ELR (cell line): ENCODE data around the gene MYCBP2.
"Not testable (repeated sequence)": the region's sequence is repeated elsewhere in the genome, so short reads cannot be mapped to it uniquely, and the experiment has no call there.

ENCODE experiments used
- DNase-seq: peaks from one replicate; pipeline ENCODE4 v3.0.0-alpha.2; 2015; ENCODE audit warnings: low read depth

The MYCBP2 gene

DNA sequence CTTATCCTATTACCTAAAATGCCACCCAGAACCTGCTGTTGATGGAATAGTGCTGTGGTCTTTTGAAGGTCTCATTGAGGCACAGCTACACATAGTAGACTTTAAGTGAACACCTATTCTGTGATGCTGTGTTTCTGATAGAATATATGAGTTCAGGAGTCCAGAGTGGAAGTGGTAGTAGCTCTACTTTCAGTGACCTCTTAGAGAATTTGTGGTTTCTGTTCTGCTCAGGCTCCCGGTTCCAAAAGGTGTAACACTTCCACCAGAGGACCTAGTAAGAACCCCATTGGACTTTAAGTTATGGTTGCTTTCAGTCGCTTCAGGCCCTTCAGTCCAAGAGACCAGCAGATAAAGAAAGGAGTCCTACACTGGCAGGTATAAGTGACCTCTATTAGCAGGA, 11.4 kb upstream of the MYCBP2 start:
- no peak for DNase-seq

DNA sequence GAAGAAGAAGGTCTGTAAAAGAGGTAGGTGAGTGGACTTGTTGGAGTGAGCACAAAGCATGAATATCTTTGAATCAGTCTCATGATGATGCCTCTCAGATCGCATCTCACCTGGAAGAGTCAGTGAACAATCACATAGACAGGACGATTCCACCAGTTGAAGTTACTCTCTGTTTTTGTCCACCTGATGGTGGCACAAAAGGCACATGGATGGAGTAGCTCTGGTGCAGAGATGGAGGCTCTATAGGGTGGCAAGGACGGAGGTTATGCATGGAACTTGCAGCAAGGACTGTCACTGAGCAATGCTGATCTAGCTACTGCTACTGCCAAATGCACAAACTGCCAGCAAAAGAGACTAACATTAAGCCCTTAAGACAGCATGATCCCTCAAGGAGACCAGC, 10.3 kb upstream of the MYCBP2 start:
- no peak for DNase-seq

DNA sequence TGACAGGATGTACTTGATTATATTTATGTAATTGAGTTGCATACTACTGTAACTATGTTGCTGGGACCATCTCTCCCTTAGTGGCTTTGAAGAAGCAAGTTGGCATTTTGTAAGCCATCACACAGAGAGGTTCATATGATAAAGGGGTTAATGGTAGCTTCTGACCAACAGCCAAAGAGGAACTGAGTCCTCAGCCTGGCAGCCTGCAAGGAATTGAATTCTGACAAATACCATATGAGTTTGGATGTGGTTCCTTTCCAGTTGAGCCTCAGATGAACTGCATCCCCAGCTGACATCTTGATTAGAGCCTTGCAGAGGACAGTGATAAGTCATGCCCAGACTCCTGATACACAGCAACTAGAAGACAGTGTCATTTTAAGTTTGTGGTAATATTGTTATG, 8.6 kb upstream of the MYCBP2 start:
- DNase-seq: no peak

DNA sequence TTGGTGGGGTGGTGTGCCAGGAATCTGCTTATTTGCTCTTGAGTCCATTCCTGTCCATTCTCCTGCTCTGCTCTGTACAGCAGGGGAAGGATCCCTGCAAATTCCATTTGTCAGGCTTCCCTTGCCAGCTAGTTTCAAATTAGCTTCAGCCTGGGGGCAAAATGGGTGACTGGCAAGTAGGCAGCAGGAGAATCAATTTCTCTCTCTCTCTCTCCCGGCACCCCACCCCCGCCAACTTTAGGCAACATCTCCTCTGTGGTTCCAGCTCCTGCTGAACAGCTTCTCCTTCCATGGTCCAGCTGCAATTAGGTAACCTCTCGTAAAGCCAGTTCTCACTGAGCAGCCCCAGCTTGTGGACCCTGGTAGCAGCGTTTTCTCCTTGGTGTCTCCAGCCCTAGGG, 6.7 kb upstream of the MYCBP2 start:
- no peak for DNase-seq

DNA sequence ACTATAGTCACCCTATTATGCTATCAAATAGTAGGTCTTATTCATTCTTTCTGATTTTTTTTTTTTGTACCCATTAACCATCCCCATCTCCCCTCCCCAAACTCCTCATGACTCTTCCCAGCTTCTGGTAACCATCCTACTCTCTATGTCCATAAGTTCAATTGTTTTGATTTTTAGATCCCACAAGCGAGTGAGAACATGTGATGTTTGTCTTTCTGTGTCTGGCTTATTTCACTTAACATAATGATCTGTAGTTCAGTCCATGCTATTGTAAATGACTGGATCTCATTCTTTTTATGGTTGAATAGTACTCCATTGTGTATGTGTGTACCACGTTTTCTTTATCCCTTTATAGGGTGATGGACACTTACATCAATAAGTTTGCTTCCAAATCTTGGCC, 4.5 kb upstream of the MYCBP2 start:
- no peak for DNase-seq

DNA sequence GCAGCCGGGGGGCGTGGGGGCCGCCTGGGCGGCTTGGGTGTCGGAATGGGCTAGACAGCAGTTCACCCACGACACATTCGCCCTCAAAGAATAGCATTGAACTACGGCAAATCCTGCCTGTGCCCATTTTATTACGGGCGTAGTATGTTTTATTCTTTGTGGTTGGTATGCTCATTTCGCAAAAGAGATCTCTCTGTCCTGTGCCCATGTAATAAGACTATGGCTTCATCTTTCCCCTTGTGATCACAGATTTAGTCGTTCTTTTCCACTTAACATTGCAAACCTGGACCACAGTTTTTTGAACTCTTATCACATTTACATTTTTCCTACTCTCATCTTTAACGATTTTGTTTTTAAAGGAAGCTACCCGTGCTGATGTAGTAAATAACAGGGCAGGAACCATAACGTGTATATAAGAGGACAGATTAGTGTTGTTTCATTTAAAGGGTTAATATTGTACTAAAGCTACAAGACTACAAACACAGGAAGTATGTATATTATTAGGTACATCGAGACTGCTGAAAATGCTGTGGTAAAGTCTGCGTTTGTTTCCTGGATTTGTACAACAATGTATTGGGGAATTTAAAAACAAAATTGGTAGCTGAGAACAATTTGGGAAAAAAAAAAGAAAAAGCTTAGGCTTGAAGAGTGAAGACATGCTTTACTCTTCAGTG, 3.2 kb upstream of the MYCBP2 start:
- DNase-seq: peak; percentile 5

DNA sequence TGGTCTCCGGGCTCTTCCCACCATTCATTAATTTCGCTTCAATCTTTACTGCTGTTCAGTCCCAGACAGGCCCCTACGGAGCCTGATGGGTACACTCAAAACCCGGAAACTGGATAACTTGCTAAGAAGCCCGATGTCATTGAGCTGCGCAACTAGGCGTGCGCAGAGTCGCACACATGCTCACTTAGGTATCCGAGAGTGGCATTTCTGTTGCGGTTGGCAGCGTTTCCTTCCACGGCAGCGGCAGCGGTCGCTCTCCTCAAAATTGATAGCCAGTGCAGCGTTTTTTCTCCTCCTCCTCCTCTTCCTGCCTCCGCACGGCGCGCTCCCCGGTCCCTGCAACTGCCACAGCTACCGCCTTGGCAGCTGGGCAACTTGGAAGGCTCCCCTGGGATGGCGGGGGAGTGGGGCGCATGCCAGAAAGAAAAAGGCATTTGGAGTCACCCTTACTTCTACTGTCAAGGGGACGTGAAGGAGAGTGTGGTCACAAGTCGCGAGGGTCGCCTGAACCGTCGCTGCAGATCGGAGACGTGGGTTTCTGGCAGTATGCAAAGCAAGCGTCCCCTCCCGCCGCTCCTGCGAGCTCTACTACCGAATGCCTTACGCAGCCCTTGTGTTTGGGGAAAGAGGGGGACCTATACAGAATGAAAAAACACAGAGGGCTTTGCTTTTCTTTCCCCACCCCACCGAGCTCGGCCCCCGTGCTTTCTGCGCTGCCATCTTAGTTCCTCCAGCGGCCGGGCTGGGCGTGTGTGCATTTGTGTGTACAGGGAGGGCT, 2.4 kb upstream of the MYCBP2 start:
- DNase-seq: peak; percentile 97

DNA sequence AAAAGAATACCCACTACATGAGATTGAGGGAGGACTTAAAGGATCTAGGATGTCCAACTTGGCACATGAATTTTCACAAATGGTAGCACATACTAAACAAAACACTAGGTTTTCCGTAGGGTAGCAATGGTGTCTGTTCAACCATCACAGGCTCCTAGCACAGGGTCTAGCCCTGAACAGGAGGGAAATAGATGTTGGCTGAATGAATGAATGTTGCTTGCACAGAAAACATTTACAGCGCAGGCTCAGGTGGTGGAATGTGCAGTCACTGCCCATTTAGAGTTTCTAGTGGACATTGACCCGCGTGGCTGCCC, 1.9 kb upstream of the MYCBP2 start:
- DNase-seq: no peak

DNA sequence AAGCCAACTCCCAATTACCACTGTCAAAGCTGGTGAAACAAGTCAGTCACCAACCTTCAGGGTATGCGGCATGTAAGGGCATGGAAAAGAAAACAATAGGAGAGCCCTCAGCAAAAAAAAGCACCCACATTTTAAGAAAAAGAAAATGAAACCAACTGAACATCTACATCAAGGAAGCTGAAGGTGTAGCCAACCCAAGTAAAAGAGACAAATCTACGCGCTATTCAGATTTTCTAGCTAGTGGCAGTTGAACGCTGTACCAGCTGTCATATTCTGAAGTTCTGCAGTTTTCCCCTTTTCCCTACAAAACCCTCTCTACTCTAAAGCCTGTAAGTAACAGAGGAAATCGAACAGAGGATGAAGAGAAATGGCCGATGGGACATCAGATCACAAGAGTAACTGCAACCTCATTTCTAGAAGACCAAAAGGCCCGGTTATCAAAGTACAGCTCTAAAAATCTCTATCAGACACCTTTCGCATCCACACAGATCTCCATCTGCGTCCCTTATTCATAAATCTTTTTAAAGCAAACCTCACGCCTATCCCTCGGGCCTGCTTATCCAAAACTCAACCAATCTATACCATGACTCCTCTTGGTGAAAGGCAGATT, 1.4 kb downstream of the MYCBP2 start:
- peak; percentile 30 for DNase-seq

DNA sequence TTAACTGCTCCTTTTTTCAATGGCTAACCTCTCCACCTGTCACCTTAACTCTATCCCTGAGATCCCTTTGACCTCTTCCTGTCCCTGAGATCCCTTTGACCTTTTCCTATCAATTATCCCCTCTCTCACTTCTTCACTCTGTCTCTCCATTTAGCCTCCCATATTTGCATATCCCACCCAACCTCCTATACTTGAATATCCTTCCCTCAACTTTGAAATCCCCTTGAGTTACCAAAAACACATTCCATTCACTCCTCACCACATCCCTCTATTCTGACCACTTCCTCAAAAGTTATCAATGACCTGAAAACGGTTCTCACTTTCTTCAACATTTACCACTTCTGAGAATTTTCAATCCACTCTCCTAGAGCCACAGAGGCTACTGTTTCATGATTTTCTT, 3.0 kb downstream of the MYCBP2 start:
- DNase-seq: no peak

DNA sequence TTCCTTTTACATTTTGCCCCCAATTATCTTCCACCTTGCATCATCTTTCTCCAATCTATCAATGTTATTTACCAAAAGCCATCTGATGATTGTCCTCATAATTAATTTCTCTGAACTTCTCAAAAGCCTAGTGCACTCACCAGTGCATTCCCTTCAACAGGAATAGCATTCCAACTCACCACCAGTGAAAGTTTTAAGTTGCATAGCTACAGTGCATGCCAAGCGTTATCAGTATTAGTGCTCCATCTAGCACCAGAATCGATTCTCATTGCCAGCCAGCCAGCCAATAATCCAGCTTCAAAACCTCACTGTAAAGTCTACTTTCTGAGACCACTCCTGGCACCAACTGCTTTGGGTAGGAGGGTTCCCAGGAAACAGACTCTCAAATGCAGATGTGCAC, 7.4 kb downstream of the MYCBP2 start:
- no peak for DNase-seq

DNA sequence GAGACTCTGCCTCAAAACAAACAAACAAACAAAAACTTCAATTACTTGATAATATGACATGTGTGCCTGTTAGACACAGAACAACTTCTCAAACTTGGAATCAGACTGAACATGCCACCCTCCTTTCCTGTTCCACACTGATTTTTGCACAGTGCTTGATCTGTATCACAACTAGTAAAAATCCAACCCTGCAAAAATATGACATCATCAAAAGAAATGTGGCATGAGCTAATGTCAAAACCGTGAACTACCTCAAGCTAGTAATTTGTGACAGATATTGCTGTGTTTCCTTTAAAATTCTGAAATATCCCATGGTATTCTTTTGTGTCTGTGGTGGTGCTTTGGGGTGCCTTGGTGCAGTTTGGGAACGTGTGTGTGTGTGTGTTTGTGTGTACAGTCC, 8.2 kb downstream of the MYCBP2 start:
- no peak for DNase-seq

DNA sequence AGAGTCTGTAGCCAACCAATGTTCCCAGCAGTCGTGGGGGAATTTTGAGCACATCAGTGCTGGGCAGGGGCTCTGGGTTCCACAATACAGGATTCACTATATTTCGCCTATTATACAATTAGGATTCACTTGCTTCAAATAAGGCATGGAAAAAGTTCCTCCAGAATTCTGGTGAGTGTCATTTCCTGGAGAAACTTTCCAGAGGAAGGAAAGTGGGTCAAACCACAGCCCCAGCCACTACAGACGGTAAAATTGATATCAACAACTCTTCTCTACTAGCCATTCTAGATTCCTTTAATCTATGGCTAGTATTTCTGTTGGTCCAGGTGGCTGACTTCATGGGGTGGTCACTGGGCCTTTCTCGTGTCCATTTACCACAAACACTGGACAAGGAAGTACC, 10.5 kb downstream of the MYCBP2 start:
- no peak for DNase-seq

DNA sequence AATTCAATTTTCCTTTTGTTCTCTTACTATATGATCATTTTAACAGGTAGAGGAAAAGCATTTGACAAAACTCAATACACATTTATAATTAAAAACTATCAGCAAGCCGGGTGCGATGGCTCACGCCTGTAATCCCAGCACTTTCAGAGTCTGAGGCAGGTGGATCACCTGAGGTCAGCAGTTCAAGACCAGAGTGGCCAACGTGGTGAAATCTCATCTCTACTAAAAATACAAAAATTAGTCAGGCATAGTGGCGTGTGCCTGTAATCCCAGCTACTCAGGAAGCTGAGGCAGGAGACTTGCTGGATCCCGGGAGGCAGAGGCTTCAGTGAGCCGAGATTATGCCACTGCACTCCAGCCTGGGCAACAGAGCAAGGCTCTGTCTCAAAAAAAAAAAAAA, 11.4 kb downstream of the MYCBP2 start:
- not testable (repeated sequence) for DNase-seq

DNA sequence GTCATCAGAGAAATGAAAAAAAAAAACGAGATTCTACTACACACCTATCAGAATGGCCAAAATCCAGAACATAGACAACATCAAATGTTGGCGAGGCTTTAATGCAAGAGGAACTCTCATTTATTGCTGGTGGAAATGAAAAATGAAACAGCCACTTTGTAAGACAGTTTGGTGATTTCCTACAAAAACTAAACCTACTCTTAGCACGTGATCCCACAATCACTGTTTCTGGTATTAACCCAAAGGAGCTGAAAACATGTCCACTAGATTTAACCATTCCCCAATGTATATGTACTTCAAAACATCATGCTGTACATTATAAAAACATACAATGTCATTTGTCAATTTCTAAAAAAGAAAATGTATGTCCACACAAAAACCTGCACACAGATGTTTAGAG, 13.0 kb downstream of the MYCBP2 start:
- no peak for DNase-seq

DNA sequence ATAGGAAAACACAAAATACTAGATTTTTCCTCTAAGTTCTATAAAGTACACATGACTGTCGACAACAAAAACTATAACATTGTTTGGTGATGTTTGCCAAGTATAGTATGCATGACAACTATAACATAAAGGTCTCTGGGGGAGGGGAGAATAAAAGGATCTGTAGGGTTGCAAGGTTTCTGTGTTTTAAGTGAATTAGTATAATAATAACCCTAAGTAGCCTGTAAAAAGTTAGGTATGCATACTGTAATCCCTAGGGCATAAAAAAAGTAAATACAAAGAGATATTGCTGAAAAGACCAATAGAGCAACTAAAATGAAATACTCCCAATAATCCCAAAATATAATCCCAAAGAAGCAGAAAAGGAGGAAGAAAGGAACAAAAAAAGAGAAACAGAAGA, 14.6 kb downstream of the MYCBP2 start:
- no peak for DNase-seq

DNA sequence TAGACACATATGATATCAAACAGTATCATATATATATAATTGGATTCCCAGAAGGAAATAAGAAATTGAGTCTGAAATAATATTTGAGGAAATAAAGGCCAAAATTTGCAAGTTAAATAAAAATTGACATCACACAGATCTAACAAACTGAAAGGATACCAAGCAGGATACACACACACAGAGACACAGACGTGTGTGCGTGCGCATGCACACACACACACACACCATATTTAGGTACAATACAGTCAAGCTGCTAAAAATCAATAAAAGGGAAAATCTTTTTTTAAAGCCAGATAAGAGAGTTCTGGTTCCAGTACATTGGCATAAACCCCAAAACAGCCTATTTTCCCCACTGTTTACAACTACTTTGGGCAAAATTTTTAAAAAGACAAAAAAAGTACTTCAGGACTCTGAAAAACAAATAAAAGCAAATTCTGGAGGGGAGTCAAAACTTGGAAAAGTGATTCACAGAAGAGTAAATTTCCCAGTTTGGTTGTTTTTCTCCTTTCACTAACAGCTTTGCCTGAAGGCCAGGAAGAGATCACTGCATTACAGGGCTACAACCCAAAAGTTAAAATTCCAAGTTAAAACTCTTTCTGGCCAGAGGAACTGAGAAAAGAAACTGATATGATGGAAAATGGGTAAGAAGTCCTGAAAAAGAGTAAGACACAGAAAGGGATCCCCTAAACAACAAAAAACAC, 16.2 kb downstream of the MYCBP2 start:
- no peak for DNase-seq

DNA sequence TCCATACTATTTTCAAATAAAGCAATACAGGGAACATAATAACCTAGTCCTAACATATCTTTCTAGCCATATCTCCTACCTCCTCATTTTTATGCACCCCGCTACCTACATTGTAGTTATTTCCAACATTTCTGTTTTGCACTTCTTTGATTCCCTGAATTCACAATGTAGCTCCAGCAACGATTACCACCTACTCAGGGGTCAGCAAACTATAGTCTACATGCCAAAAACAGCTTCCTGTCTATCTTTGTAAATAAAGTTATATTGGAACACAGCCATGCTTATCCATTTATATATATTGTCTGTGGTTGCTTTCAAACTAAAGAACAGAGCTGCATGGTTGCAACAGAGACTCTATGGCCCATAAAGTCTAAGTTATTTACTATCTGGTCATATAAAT, 16.7 kb downstream of the MYCBP2 start:
- no peak for DNase-seq

DNA sequence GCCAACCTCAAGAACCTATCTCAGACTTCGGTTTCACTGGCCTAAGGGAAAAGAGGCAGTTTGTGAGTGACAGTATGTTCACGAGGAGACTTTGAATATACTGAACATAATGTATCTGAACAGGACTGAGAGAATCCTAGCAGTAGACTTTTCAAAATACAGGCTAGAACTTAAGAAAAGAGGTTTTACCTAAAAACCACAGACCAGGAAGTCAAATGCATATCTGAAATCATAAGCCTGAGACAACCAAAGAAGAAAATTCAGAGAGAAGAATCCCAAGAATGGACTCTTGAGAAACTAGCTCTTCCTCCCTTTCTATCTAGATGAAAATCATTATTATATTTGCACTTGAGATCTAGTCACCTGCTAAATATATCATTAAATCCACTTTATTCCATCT, 17.6 kb downstream of the MYCBP2 start:
- no peak for DNase-seq

DNA sequence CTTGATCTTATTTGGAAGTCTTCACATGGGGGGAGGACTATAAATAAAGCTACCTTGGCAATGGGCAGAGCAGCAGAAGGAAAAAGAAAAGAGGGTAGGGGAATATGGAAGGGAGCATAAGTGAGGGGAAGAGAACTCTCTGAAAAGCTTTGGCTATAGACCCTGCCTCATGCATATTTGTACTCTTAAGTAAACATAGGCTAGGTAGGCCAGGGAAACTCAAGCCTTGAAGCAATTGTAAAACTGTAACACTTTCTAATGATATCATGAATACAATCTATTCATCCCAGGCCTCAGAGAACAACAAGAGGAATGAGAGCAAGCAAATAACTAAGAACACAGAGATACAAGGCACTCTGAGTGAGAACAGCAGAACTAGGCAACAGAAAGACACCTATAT, 20.4 kb downstream of the MYCBP2 start:
- DNase-seq: no peak

DNA sequence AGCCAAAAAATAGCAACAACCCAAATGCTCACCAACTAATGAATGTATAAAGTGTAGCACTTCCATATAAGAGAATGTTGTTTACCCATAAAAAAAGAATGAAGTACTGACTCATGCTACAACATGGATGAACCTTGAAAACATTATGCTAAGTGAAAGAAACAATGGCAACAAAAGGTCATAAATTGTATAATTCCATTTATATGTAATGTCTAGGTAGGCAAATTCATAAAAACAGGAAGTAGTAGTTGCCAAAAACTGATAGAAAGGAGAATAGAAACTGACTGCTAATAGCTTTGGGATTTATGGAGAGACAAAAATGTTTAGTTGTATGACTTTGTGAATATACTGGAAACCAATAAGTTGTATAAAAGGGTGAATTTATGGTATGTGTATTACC, 21.6 kb downstream of the MYCBP2 start:
- DNase-seq: peak; percentile 24

DNA sequence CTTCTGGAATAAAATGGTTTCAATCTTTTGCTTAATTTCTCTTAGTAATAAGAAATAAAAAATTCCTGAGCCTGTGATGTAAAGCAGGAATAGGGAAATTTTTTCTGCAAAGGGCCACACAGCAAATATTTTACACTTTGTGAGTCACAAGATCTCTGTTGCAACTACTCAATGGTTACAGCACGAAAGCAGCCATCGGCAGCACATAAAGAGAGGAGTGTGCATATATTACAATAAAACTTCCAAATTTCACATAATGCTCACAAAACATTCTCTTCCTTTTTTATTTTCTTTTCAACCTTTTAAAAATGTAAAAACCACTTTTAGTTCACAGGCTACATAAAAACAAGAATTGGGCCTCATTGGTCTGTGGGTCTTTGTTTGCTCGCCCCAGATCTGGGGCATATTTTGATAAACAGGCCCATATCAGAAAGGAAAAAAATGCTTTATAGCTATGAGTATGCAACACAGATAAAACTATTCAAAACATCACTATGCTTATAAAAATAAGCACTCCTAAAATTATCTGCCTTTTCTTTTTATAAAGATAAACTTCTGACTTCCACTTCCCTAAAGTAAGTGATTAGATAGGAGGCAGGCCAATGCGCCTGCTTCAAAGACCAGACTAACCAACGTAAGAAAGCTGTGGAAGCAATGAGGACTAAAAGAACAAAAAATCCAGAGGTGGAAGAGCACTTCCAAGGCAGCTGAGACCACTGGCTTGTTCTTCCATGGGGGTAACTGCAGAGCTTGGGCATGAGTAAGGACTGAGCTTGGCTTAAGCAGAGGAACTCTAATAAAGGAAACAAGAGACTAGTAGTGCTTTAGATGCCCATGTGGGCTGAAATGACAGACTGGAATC, 26.5 kb downstream of the MYCBP2 start:
- peak; percentile 68 for DNase-seq
